Astrocyte (in vitro differentiated cells and primary cell): ENCODE measurements around the gene DOK6. TPM values are rescaled to one million over a fixed set of nuclear protein-coding genes. Genes with fewer than 3 reads are reported as not detected.

Experiments
- DNase-seq: peaks from one replicate; pipeline ENCODE4 v3.0.0-alpha.2; 2010; ENCODE audit warnings: low read depth
- FAIRE-seq: peaks from 2 replicates; lab custom pipeline; 2011; peaks lifted over from hg19 to GRCh38; lab: Jason Lieb, UNC
- H2AFZ ChIP-seq: 2 replicates; pipeline ENCODE4 v1.6.0; 2012; ENCODE audit warnings: low read depth, low read length, inconsistent platforms
- H3K27ac ChIP-seq: 2 replicates; pipeline ENCODE4 v1.5.1; 2011; ENCODE audit warnings: low read depth, low read length, inconsistent platforms
- H3K27me3 ChIP-seq: 2 replicates; pipeline ENCODE4 v1.6.0; 2011; ENCODE audit warnings: low read length, inconsistent platforms; ENCODE audit not compliant: insufficient read depth
- H3K36me3 ChIP-seq: 2 replicates; pipeline ENCODE4 v1.5.1; 2011; ENCODE audit warnings: low read length, inconsistent platforms; ENCODE audit not compliant: insufficient read depth
- H3K4me1 ChIP-seq: 2 replicates; pipeline ENCODE4 v1.5.1; 2011; ENCODE audit warnings: low read length, inconsistent platforms; ENCODE audit not compliant: insufficient read depth
- H3K4me2 ChIP-seq: 2 replicates; pipeline ENCODE4 v1.6.0; 2012; ENCODE audit warnings: low read length, inconsistent platforms
- H3K4me3 ChIP-seq: 2 replicates; pipeline ENCODE4 v1.5.1; 2011; ENCODE audit warnings: low read depth, mild to moderate bottlenecking, low read length, inconsistent platforms; ENCODE audit not compliant: insufficient read depth
- H3K79me2 ChIP-seq: 2 replicates; pipeline ENCODE4 v1.6.0; 2012; ENCODE audit warnings: mild to moderate bottlenecking, low read length, inconsistent platforms; ENCODE audit not compliant: insufficient read depth
- H3K9ac ChIP-seq: 2 replicates; pipeline ENCODE4 v1.6.0; 2012; ENCODE audit warnings: mild to moderate bottlenecking, low read length, inconsistent platforms
- H3K9me3 ChIP-seq: 2 replicates; pipeline ENCODE4 v1.5.1; 2012; ENCODE audit warnings: low read depth, mild to moderate bottlenecking, low read length, inconsistent platforms; ENCODE audit not compliant: insufficient read depth
- H4K20me1 ChIP-seq: 2 replicates; pipeline ENCODE4 v1.6.0; 2012; ENCODE audit warnings: low read length, inconsistent platforms; ENCODE audit not compliant: insufficient read depth
- H3K27ac Mint-ChIP-seq: one replicate; pipeline ENCODE4 v1.8.0; 2021; ENCODE audit warnings: mild to moderate bottlenecking, mixed read lengths; ENCODE audit not compliant: unreplicated experiment
- H3K27me3 Mint-ChIP-seq: one replicate; pipeline ENCODE4 v1.8.0; 2021; ENCODE audit warnings: low read depth, mixed read lengths; ENCODE audit not compliant: unreplicated experiment
- H3K36me3 Mint-ChIP-seq: one replicate; pipeline ENCODE4 v1.8.0; 2021; ENCODE audit warnings: low read depth, mixed read lengths; ENCODE audit not compliant: unreplicated experiment
- H3K4me1 Mint-ChIP-seq: one replicate; pipeline ENCODE4 v1.8.0; 2021; ENCODE audit warnings: low read depth, mixed read lengths; ENCODE audit not compliant: unreplicated experiment
- H3K4me3 Mint-ChIP-seq: one replicate; pipeline ENCODE4 v1.8.0; 2021; ENCODE audit warnings: mild to moderate bottlenecking, moderate library complexity, mixed read lengths; ENCODE audit not compliant: unreplicated experiment
- H3K9me3 Mint-ChIP-seq: one replicate; pipeline ENCODE4 v1.8.0; 2021; ENCODE audit warnings: mild to moderate bottlenecking, mixed read lengths; ENCODE audit not compliant: unreplicated experiment
- CTCF ChIP-seq: IDR thresholded peaks from 2 replicates; pipeline ENCODE4 v1.5.1; 2011; ENCODE audit warnings: low read depth, mild to moderate bottlenecking, inconsistent platforms, low read length, moderate library complexity; ENCODE audit not compliant: insufficient read depth
- EZH2 ChIP-seq: IDR thresholded peaks from 2 replicates; pipeline ENCODE4 v1.6.1; 2012; ENCODE audit warnings: mild to moderate bottlenecking, low read length, inconsistent platforms; ENCODE audit not compliant: insufficient read depth
- total RNA-seq: library from RNA; stranded (reverse); gene quantifications from 2 replicates; pipeline ENCODE4 v1.2.1, GENCODE V29; 2021

Gene DOK6
- total RNA-seq, 1 donor from 2014 or later: 2.9 TPM

- H3K9ac ChIP-seq: peak overlapping the region; percentile 59
- no peak for FAIRE-seq
- no peaks in the 10 kb centered on the region for H3K36me3 ChIP-seq
- peaks cover 26% of the 10 kb centered on the region for H3K27me3 Mint-ChIP-seq
- H3K79me2 ChIP-seq: no peaks in the 10 kb centered on the region
- no peak overlapping the region for H3K27ac Mint-ChIP-seq
- peaks cover 16% of the 10 kb centered on the region for H3K27me3 ChIP-seq
- TF ChIP-seq EZH2 (no peak), CTCF (no peak)
- peak overlapping the region; percentile 85 for H3K4me3 Mint-ChIP-seq
- H3K9me3 Mint-ChIP-seq: peaks cover 6% of the 10 kb centered on the region
- H4K20me1 ChIP-seq: no peaks in the 10 kb centered on the region
- H3K36me3 Mint-ChIP-seq: peaks cover 3% of the 10 kb centered on the region
- peak overlapping the region; percentile 67 for H3K4me3 ChIP-seq
- H3K4me1 Mint-ChIP-seq: peaks cover 4% of the 10 kb centered on the region
- H3K9me3 ChIP-seq: no peaks in the 10 kb centered on the region
- H3K4me2 ChIP-seq: peak overlapping the region; percentile 97
- H2AFZ ChIP-seq: peak overlapping the region; percentile 88
- no peak overlapping the region for H3K27ac ChIP-seq
- peaks cover 5% of the 10 kb centered on the region for H3K4me1 ChIP-seq
- no peak for DNase-seq
These were observed 213 bp downstream of the DOK6 start for GRCh38 chr18:69400976-69401225.

- Mint-ChIP-seq H3K27ac (no peak overlapping the region), H3K36me3 (peaks cover 3% of the 10 kb centered on the region), H3K9me3 (peaks cover 3% of the 10 kb centered on the region), H3K4me3 (peak overlapping the region; percentile 85), H3K27me3 (peaks cover 26% of the 10 kb centered on the region), H3K4me1 (peaks cover 4% of the 10 kb centered on the region)
- Histone ChIP-seq H3K27me3 (peaks cover 16% of the 10 kb centered on the region), H3K4me2 (peak overlapping the region; percentile 97), H4K20me1 (no peaks in the 10 kb centered on the region), H2AFZ (peak overlapping the region; percentile 88), H3K4me3 (peak overlapping the region; percentile 67), H3K27ac (no peak overlapping the region), H3K36me3 (no peaks in the 10 kb centered on the region), H3K4me1 (peaks cover 5% of the 10 kb centered on the region), H3K79me2 (no peaks in the 10 kb centered on the region), H3K9me3 (no peaks in the 10 kb centered on the region), H3K9ac (peak overlapping the region; percentile 59)
- peak; percentile 32 for DNase-seq
- FAIRE-seq: no peak
- peak; percentile 16 for TF ChIP-seq EZH2
- no peak for TF ChIP-seq CTCF
These were observed 711 bp downstream of the DOK6 start for GRCh38 chr18:69401226-69401971.

- Histone ChIP-seq H3K4me3 (peak overlapping the region; percentile 67), H3K4me1 (peaks cover 5% of the 10 kb centered on the region), H3K79me2 (no peaks in the 10 kb centered on the region), H3K9me3 (no peaks in the 10 kb centered on the region), H4K20me1 (no peaks in the 10 kb centered on the region), H3K27ac (no peak overlapping the region), H3K27me3 (peaks cover 16% of the 10 kb centered on the region), H3K4me2 (peak overlapping the region; percentile 97), H3K9ac (peak overlapping the region; percentile 59), H2AFZ (peak overlapping the region; percentile 88), H3K36me3 (no peaks in the 10 kb centered on the region)
- TF ChIP-seq CTCF: no peak
- TF ChIP-seq EZH2: peak; percentile 14
- peaks cover 4% of the 10 kb centered on the region for H3K4me1 Mint-ChIP-seq
- peaks cover 2% of the 10 kb centered on the region for H3K9me3 Mint-ChIP-seq
- DNase-seq (no peak), FAIRE-seq (no peak)
- H3K4me3 Mint-ChIP-seq: peak overlapping the region; percentile 85
- H3K27ac Mint-ChIP-seq: no peak overlapping the region
- H3K36me3 Mint-ChIP-seq: peaks cover 3% of the 10 kb centered on the region
- peaks cover 26% of the 10 kb centered on the region for H3K27me3 Mint-ChIP-seq
These were observed 1.4 kb downstream of the DOK6 start for GRCh38 chr18:69401972-69402532.
